ENCODE data around the gene DCAKD. TPM values are rescaled to one million over a fixed set of nuclear protein-coding genes. Genes with fewer than 3 reads are reported as not detected.

DCAKD gene
- total and polyA plus RNA-seq, 10 of the 15 experiments (the other 5 are each of a cell fraction or from before 2014, with no cell fraction given), result 11.6 to 62.7 (median 38.3) TPM

- TF ChIP-seq ZNF592 (IDR thresholded peaks at IDR 0.05), result no peak
Measured at GRCh38 chr17:45005700-45006099, 45.7 kb downstream of the DCAKD start (continued).

DNA sequence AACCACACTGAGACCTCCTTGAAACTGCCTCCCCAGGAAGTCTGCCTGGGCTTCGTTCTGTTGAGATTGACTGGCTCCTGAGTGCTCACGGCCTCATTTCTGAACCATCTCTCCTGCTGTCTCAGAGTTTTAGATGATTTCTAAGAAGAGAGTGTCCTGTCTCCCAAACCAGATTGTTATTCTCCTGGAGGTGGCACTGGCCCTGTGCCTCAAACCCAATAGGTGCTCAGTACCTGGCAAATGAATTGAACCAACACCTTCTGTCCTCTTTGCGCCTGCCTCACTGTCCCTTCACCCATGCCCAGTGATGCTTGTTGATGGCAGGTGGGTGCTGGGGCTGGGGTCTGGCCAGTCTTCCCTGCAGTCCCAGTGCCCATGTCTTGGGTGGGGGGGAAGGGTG is 47.0 kb downstream of the DCAKD start:
- RAD21 ChIA-PET (ENCODE audit: unreplicated experiment), result no interaction called here

More for the DNA sequence above, 47.0 kb downstream of the DCAKD start:
- no peak overlapping the region for H2AFZ ChIP-seq (ENCODE audit: control insufficient read depth, low read depth, low read length)
- no peak for TF ChIP-seq CBX3 (IDR thresholded peaks at IDR 0.05; ENCODE audit: borderline replicate concordance, low read depth)
- no TSS peak for BruUV-seq (replicated peaks)
- FAIRE-seq (no peak), DNase-seq (ENCODE audit: low read depth, low spot score) (no peak), ATAC-seq (no peak)
- H3K36me3 ChIP-seq (ENCODE audit: control insufficient read depth in 2 of 2, insufficient read depth in 2 of 2, low read length in 1 of 2), result no peaks in the 10 kb centered on the region
- no peaks in the 10 kb centered on the region for H3K27me3 ChIP-seq (replicated peaks in 1 of 2; ENCODE audit: control insufficient read depth in 2 of 2, insufficient read depth in 2 of 2, low read length in 1 of 2)
- POLR2A ChIA-PET, result interaction anchor here (0.7 kb wide), 1 partner anchor 119 kb away, joined by 3 read pairs; no protein-coding TSS in a partner anchor
- H3K9me3 ChIP-seq (replicated peaks; ENCODE audit: control insufficient read depth, insufficient read depth, low read length), result no peaks in the 10 kb centered on the region
- no peaks in the 10 kb centered on the region for H3K79me2 ChIP-seq (ENCODE audit: control insufficient read depth, insufficient read depth, low read length)
- in situ Hi-C loops (cut with MboI) (no loop called here), intact Hi-C loops (cut with micrococcal nuclease; ENCODE audit: unreplicated experiment) (no loop called here)
- SMC1A ChIA-PET (ENCODE audit: uncharacterized antibody, unreplicated experiment), result no interaction called here
- no peaks in the 10 kb centered on the region for H4K20me1 ChIP-seq (ENCODE audit: control insufficient read depth, insufficient read depth)
- H3K4me3 ChIP-seq, result no peak overlapping the region
- no peak overlapping the region for H3K27ac ChIP-seq (ENCODE audit: control insufficient read depth, insufficient read depth)
- H3K4me1 ChIP-seq (ENCODE audit: control insufficient read depth, insufficient read depth, low read length), result no peaks in the 10 kb centered on the region
- no peak overlapping the region for H3K4me2 ChIP-seq (ENCODE audit: control insufficient read depth, insufficient read depth)
- CTCF ChIA-PET, result no interaction called here
- WGBS (ENCODE audit: insufficient coverage, insufficient replicate concordance, low lambda C conversion rate, missing lambda C conversion rate), result 40% methylated on average over 3 of the region's 3 CpGs
- no peak overlapping the region for H3K9ac ChIP-seq (ENCODE audit: control insufficient read depth, insufficient read depth, low read length)
